Cardiac septum (tissue), 1 donor: ENCODE results near the gene C10orf90. TPM values are rescaled to one million over a fixed set of nuclear protein-coding genes. Genes with fewer than 3 reads are reported as not detected.

Source experiments
- DNase-seq: peaks from one replicate; pipeline ENCODE4 v3.0.0-alpha.2; 2020; ENCODE audit warnings: low spot score
- intact Hi-C: fragments of 100-400 bp; cut with DNase I; formaldehyde crosslinking; loops from one replicate; pipeline ENCODE4 v1.14.0; 2022
- total RNA-seq: library from RNA; stranded (reverse); fragmentation: NEBNext Ultra II Directional; extraction: Animal tissue kit (Norgen Biotek cat#: 25700); gene quantifications from one replicate; pipeline ENCODE4 v1.2.1, GENCODE V29; 2021
- donor health status: DM: no; HTN: no; CAD: no.

Gene C10orf90
- total RNA-seq, 1 donor from 2014 or later, result not detected

DNA sequence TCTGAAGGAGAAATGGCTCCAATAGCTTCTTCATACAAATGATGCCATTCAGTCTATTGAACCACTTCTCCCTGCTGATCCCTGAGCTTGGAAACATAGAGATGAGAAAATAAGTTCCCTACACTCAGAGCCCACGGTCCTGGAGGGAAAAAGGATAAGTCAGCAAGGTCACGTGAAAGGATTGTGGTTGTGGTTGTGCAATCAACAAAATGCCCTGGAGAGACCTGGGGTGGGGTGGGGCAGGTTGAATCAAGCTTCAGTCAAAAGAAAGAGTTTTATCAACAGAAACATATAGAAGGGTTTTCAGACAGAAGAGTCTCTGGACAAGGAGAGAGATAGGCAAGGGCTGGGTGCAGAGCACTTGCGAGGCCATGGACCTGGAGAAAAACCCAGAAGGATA, 30.1 kb downstream of the C10orf90 start:
- intact Hi-C loops, result no loop called here
- DNase-seq, result no peak

DNA sequence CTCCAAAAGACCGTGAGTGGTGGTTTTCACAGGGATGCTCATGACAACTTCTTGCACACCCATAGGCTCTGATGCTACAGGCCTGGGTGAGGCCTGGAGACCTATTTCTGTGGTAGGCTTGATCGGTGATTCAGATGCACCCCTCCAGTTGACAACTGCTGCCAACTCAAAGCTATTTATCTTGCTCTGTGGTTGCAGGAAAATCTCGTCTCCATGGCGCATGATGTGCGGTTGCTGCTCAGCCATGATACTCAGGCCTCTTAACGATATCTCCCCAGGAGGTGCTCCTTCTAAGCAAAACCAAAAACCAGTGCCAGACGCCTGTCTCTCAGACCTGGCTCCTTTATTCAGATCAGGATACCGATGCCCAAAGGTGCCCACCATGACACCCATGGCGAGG, 31.4 kb downstream of the C10orf90 start:
- no peak for DNase-seq
- intact Hi-C loops, result no loop called here

DNA sequence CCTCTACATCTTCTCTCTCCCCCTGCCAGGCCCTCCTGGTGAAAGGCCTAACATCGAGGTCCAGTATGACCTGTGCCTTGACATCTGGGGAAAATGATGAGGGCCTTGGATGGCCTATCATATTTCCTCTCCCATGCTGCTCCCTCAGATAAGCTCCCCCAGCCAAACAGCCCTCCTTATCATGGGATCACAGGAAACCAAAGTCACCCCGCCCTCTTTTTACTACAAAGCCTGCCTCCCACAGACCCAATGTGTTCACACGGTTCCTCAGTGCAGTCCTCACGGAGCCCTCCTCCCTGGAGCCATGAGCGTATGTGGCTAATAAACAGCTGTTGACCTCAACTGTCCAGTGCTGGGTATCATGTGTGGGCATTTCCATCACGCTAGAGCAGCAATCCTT, 32.0 kb downstream of the C10orf90 start:
- no peak for DNase-seq
- intact Hi-C loops, result no loop called here

DNA sequence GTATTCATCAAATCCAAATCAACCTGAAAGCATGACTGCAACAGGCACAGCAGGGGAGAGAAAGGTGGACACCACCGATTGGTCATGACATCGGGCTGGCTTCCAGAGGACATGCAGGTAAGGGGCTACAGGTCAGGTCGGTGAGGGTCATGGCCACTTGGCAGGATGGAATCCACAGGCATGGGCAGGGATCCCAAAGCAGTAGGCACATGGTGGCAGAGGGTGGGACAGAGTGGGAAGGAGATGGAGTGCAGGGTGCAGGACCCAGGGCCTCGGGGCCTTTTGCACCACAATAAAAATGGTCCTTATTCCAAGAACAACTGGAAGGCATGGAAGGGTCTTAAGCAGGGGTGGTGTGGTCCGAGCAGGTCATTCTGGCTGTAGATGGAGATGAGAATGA, 33.0 kb downstream of the C10orf90 start:
- DNase-seq, result no peak
- intact Hi-C loops, result no loop called here

DNA sequence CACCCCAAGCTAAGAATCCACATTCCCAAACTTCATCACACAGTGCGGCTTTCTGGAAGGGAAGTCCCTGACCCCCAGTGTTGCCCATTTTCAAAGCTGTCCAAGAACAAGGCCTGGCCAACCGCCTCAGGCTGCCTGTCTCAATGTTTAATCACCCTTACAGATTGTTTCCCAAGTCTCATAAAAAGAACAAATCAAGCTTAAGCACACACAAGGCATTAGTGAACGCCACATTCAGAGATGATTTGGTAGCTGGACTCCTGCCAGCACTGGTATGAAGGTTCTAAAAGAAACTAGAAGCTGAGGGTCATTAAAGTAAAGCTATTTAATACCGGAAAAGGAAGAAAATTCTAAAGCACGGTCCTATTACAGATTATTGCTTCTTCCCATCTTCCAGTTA, 35.6 kb downstream of the C10orf90 start:
- intact Hi-C loops, result no loop called here
- DNase-seq, result no peak

DNA sequence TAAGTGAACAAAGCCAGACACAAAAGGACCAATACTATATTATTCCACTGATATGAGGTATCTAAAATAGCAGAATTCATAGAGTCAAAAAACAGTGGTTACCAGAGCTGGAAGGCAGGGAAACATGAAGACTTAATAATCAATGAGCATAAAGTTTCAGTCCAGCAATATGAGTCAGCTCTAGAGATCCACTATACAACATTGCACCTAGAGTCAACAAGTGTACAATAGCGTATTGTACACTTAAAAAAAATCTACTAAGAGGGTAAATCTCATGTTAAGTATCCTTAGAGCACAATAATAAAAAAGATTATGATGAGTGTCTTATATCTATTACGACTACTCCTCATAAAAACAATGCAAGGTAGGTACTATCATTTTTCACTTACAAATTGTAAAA, 36.1 kb downstream of the C10orf90 start:
- DNase-seq, result no peak
- intact Hi-C loops, result no loop called here

DNA sequence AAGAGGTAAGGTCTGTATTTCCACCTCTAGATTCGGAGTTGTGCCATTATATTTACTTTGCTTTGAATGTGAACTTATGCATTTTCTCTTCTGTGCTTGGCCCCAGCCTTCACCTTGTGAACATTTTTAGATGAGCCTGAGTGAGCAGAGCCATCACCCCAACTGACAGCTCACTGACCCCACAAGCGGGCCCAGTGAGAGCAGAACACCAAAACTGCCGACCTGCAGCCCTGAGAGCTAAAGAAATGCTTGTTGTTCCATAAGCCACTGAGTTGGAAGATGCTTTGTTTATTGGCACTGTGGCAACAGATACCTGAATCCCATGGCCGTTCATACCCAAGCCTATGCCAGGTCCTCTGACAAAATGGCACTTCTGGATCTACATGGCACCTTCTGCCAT, 37.8 kb downstream of the C10orf90 start:
- no peak for DNase-seq
- intact Hi-C loops, result no loop called here

DNA sequence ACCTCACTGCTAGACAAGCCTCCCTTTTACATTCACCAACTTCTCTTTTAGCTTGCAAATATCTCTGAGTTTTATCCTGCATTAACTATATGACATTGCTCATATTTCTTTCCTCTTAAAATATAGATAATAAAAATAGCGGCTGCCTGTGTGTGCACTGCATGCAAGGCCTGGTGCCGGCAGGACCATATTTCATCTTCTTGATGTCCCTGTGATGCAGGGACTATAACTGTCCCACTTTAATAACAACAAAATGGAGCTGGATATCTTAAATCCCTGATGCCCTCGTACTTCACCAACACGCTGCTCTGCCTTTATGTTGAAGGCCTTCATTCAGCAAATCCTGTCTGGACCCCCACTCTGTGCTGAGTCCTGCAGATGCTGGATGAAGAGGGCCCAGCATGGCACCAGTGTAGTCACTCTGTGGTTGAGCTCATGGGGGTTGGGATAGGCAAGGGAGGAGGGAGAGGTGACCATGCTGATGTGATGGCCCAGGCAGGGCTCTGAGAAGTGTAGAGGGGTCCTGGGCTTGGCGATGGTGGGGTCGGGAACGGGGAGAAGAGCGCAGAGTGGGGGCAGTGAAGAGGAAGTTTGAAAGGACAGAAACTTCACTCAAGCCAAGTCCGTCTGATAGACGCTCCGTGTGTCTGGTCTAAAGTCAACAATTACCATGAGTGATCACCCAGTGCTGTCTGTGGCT, 40.4 kb downstream of the C10orf90 start:
- DNase-seq, result no peak
- intact Hi-C loops, result no loop called here

DNA sequence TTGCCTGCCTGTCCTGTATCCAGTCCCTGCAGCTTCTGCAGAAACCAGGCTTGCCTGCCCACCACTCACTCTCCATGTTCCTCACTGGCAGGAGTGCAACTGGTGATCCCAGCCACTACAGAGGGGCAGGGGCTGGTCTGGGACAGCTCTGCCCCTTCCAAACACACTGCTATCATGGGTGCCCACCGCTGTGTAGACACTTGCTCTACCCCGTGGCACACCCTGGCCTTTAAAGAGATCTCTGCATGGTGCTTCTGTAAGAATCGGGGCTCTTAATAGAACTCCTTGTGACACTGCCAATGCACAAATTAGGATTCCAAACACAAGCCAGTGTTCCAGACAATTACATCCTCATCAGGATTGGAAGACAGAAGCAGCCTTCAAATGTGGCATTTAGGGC, 41.7 kb downstream of the C10orf90 start:
- intact Hi-C loops, result no loop called here
- DNase-seq, result no peak

DNA sequence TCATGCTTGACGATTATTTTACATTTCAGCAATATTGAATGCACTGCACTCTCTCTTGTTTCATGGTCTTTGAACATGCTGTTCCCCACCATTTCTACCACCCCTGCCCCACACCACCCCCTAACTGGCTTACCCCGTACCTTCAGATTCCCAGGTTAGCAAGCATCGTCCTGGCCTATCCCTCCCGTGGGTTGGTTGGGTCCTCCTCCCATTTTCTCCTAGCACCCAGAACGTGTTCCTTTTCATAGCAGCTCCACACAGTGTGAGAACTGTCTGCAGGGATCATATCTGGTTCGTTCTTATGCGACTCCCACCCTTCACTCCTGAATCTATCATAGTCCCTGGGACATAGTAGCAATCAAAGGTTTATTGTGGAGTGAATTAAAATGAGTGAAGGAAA, 48.6 kb downstream of the C10orf90 start:
- intact Hi-C loops, result no loop called here
- DNase-seq, result no peak

DNA sequence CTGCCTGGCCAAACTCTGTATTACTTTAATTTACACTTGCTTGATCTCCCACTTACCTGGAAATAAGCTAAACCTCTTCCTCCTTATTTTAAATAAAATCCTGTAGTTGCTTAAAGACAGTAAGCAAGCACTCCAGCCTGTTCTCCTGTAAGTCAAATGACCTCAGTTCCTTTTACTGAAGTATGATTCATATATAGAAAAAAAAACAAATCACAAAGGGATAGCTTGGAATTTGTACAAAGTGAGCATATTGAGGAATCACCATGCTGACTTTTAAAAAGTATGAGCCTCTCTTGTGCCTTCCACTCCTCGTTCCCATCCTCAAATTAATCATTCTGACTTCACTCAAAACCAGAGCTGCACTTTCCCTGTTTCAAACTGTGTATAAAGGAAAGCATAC, 52.0 kb downstream of the C10orf90 start:
- intact Hi-C loops, result no loop called here

DNA sequence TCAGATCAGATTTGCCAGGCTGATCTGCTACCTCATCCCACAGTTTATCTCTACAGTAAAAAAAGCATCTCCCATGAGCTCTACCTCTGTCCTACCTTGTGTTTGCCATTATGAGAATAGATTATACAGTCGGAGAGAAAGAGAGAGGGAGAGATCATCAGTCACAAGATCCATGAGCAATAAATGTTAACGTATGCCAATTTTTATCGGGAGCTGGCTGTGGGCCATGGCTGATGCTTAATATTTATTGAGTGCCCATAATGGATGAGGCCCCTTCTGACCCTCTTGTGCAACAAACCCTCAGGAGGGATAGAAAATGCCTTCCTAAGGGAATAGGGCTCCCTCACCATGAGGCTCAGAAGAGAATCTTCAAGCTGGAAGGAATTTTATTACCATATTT, 52.8 kb downstream of the C10orf90 start:
- no peak for DNase-seq
- intact Hi-C loops, result no loop called here

More for the DNA sequence above, 52.0 kb downstream of the C10orf90 start:
- DNase-seq, result no peak

DNA sequence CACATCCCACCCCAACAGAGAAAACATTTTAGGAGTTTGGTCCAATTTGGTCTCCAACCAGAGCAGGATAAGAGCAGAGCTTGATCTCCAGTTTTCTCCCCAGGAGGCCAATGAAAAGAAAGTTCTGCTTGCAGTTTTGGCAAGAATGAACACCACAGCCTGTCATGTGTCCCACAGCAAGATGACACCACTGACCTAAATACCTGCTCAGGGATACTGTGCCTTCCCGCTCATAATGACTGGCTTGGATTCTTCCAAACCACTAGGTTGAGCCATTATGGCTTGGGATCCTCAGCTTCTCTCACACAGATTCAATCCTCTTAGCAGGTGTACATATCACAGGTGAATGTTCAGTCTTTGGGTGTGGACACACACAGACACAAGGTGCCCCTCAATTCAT, 53.3 kb downstream of the C10orf90 start:
- intact Hi-C loops, result no loop called here
- no peak for DNase-seq

DNA sequence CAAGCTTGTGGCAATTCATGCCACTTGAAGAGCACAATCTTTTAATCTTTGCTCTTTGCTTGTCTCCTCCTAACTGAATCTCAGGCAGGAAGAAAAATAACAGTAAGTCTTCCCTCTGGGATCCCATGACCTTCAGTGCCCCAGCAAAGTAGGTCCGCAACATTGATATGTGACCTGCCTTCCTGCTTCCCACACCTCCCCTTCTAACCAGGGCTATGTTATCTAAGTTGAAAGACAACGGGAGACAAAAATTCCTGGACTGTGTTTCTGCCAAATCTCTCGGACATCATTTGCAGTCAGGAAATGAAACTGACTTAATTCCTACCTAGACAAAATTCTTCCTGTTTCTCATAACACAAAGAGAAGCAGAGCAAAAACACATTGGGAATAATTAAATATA, 53.8 kb downstream of the C10orf90 start:
- intact Hi-C loops, result no loop called here
- no peak for DNase-seq

DNA sequence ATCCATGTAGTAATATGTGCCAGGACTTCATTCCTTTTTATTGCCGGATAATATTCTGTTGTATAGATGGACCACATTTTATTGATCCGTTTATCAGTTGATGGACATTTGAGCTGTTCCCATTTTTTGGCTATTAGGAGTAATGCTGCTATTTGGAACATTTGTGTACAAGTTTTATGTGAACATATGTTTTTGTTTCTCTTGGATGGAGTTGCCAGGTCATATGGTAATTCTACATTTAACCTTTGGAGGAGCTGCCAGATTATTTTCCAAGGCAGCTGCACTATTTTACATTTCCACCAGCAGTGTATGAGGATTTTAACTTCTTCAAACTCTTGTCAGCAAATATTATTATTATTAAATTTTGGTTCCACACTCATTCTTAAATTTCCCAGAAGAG, 59.2 kb downstream of the C10orf90 start:
- intact Hi-C loops, result no loop called here
- no peak for DNase-seq

DNA sequence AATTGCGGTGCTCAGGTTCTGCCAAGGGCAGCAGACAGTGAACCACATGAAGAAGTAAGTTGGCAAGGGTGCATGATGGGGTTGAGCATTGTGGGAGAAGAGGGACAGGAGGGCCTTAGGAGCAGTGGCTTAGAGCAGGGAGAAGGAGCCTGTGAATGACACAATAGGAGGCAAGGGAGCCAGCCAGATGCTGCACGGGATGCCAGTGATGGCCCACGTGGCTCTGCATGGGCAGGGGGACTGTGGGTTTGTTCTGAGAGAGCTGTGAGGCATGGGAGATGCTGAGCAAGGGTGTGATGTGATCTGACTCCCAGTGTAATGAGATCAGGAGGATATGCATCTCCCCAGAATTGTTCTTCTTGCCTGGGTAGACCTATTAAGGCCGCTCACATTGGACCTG, 60.9 kb downstream of the C10orf90 start:
- intact Hi-C loops, result no loop called here
- DNase-seq, result no peak

DNA sequence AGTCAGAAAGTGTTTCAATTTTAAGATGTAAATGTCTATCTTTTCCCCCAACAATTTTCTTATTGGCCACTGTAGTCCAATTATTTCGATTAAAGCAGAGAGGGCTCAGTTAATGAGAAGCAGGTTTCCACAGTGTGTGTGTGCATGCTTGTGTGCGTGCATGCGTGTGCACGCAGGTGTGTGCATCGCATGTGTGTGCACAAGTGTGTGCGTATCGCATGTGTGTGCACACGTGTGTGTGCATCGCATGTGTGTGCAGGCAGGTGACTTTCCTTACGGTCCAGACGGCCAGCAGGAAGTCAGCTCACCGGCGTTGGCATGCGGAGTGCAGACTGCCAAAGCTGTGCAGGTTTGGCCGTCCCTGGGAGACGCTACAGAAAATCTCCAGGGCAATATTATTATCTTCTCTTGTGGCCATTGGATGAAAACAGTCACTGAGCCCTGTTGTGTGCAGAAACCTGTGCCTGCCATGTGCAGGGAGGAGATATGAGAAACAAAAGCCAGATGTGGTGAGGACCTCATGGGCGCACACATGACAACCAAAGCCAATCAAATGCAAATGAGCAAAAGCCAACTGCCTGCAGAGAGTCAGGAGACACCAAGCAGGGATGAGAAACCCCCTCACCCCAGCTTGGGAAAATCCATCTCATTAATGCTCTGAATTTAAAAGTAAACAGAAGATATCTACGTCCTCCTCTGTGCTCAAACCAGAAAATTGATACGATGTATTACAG, 70.4 kb downstream of the C10orf90 start:
- no peak for DNase-seq

DNA sequence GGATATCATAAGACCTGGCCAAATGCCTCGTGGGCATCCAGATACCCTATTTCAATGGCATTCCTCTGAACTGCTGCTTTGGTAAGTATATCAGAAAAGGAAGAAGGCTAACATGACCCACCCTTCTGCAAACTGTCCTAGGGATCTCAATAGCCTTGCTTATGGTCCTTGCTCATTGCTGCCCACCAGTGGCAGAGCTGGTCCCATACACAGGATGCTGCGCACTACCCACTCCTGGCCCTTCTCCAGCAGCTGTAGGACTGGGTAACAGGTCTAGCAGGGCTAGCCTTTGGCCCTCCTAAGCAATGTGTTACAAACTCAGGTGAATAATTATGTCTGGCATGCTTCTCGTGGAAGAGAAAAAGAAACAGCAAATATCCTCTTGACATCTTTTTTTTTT, 72.5 kb downstream of the C10orf90 start:
- no peak for DNase-seq

More for the DNA sequence above, 70.4 kb downstream of the C10orf90 start:
- intact Hi-C loops, result no loop called here

DNA sequence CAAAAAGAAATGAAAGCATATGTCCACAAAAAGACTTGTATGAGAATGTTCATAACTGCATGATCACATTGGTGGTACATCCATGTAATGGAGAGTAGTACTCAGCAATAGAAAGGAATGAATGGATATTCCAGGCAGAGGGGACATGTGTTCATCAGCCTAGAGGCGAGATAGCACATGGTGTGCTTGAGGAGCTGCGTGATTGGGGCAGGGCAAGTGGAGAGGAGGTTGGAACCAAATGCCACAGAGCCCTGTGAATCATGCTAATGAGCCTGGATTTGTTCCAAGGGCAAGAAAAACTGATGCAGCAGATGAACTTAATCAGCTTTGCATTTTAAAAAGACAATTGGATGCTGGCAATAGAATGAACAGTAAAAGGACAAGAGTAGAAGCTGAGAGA, 73.3 kb downstream of the C10orf90 start:
- intact Hi-C loops, result no loop called here
- no peak for DNase-seq

More for the DNA sequence above, 72.5 kb downstream of the C10orf90 start:
- intact Hi-C loops, result no loop called here

DNA sequence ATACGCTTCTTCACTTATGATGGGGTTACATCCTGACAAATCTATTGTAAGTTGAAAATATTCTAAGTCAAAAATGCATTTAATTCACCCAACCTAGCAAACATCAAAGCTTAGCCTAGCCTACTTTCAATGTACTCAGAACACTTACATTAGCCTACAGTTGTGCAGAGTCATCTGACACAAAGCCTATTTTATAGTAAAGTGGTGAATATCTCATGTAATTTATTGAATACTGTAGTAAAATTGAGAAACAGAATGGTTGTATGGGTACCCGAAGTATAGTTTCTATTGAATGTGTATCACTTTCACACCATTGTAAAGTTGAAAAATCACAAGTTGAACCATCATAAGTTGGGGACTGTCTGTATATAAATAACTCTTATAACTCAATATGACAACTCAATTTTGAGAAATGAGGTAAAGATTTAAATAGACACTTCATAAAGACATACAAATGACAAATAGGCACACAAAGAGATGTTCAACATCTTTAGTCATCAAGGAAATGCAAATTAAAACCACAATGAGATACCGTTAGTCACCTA, 73.9 kb downstream of the C10orf90 start:
- intact Hi-C loops, result no loop called here
- DNase-seq, result no peak

DNA sequence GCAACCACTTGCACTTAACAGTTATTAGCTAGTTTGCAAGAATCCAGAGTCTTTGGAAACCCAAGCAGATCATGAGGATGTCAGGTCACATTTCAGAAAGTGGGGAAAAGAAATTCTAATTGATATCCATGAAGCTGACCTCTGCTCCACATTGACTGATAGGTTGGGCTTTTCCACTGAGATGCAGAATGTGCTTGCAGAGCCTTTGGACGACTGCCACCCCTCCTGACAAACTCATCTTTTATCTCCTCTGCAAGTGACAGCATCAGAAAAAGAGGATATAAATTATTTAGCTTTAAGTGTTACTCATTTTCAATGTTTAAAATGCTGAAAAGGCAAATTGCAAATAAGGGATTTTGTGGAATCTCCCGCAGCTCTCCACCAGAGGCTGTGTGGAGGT, 75.3 kb downstream of the C10orf90 start:
- no peak for DNase-seq
- intact Hi-C loops, result no loop called here
